Astrocyte (in vitro differentiated cells and primary cell): Measurements from ENCODE around the gene B3GNT7.

Experiments
- CTCF ChIP-seq: IDR thresholded peaks from 2 replicates; pipeline ENCODE4 v1.5.1; 2011; ENCODE audit warnings: low read depth, mild to moderate bottlenecking, inconsistent platforms, low read length, moderate library complexity; ENCODE audit not compliant: insufficient read depth
- EZH2 ChIP-seq: IDR thresholded peaks from 2 replicates; pipeline ENCODE4 v1.6.1; 2012; ENCODE audit warnings: mild to moderate bottlenecking, low read length, inconsistent platforms; ENCODE audit not compliant: insufficient read depth

DNA sequence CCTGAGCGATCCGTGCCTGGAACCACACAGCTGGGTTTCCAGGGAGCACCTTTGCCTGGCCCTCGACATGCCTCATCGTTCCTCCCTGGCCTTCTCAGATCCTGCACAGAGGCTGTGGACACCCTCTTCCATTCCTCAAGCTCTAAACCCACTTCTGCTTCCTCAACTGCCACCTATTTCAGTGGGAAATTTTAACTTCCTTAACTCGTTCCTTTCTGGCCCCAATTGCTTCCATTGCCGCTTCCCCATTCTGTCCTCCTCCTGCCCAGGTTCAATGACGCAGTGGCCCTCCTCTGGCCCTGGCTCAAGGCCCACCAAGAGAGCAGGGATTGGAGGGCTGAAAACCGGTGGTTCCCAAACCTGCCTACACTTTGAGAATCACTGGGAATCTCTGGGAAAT lies 4.8 kb upstream of the B3GNT7 start:
- TF ChIP-seq CTCF, result no peak
- no peak for TF ChIP-seq EZH2
